GM12878 (cell line): ENCODE results near the gene AMBRA1. TPM values are rescaled to one million over a fixed set of nuclear protein-coding genes. Genes with fewer than 3 reads are reported as not detected.

Source experiments
- ATAC-seq: fragments of 200-7000 bp; cut with Tn5 transposase; 3 replicates; pipeline ENCODE4 v1.9.1; 2020; ENCODE audit warnings: mild to moderate bottlenecking, moderate library complexity
- BruUV-seq: library from RNA; stranded (reverse); fragments of 400-500 nt; replicated peaks from 2 replicates; lab custom pipeline; 2021; lab: Mats Ljungman, UMichigan
- CTCF ChIA-PET: fragments of 300-600 bp; sonication (Branson Sonifier 250); formaldehyde crosslinking; extraction: SDS; loops from one replicate; lab custom pipeline; 2021; ENCODE audit warnings: inconsistent platforms; lab: Yijun Ruan, JAX
- POLR2A ChIA-PET: fragments of 350-600 bp; formaldehyde crosslinking; extraction: SDS; loops from one replicate; lab custom pipeline; 2021; ENCODE audit warnings: inconsistent platforms; lab: Charles Lee
- RAD21 ChIA-PET: fragments of 300-600 bp; sonication (Branson Sonifier 250); formaldehyde crosslinking; loops from one replicate; lab custom pipeline; 2023; ENCODE audit warnings: antibody characterized with exemption; ENCODE audit not compliant: unreplicated experiment; lab: Charles Lee
- SMC1A ChIA-PET: fragments of 300-600 bp; sonication (Branson Sonifier 250); formaldehyde crosslinking; loops from one replicate; lab custom pipeline; 2023; ENCODE audit not compliant: unreplicated experiment, uncharacterized antibody; lab: Charles Lee
- DNase-seq: peaks from one replicate; pipeline ENCODE4 v3.0.0-alpha.2; 2011; ENCODE audit warnings: low read depth, low spot score
- FAIRE-seq: peaks from 3 replicates; lab custom pipeline; 2011; peaks lifted over from hg19 to GRCh38; lab: Jason Lieb, UNC
- H2AFZ ChIP-seq: 2 replicates; pipeline ENCODE4 v1.6.0; 2011; ENCODE audit warnings: low read depth, low read length, control low read depth; ENCODE audit not compliant: control insufficient read depth
- H3K27ac ChIP-seq: 2 replicates; pipeline ENCODE4 v1.5.1; 2011; ENCODE audit warnings: control low read depth; ENCODE audit not compliant: control insufficient read depth, insufficient read depth
- H3K27me3 ChIP-seq, 2 experiments: replicated peaks in 1 of 2; 2 replicates each; pipeline versions ENCODE4 v1.6.0 to v1.6.1; 2011; ENCODE audit warnings: low read length in 1 of 2; ENCODE audit not compliant: control insufficient read depth in 2 of 2, insufficient read depth in 2 of 2
- H3K36me3 ChIP-seq, 2 experiments: 2 replicates each; pipeline ENCODE4 v1.5.1; 2011; ENCODE audit warnings: low read length in 1 of 2; ENCODE audit not compliant: control insufficient read depth in 2 of 2, insufficient read depth in 2 of 2
- H3K4me1 ChIP-seq: 2 replicates; pipeline ENCODE4 v1.6.1; 2011; ENCODE audit warnings: mild to moderate bottlenecking, low read length, moderate library complexity, mixed read lengths; ENCODE audit not compliant: control insufficient read depth, insufficient read depth
- H3K4me2 ChIP-seq: 2 replicates; pipeline ENCODE4 v1.6.0; 2011; ENCODE audit warnings: control low read depth; ENCODE audit not compliant: control insufficient read depth, insufficient read depth
- H3K4me3 ChIP-seq: fragments of 200-600 bp; sonication (generic); 2 replicates; pipeline ENCODE4 v1.5.1; 2016
- H3K79me2 ChIP-seq: 2 replicates; pipeline ENCODE4 v1.6.0; 2011; ENCODE audit warnings: low read length; ENCODE audit not compliant: control insufficient read depth, insufficient read depth
- H3K9ac ChIP-seq: 2 replicates; pipeline ENCODE4 v1.8.0; 2011; ENCODE audit warnings: low read length, control low read depth, mixed read lengths; ENCODE audit not compliant: control insufficient read depth, insufficient read depth
- H3K9me3 ChIP-seq: replicated peaks from 3 replicates; pipeline ENCODE4 v1.5.1; 2011; ENCODE audit warnings: mild to moderate bottlenecking, low read length; ENCODE audit not compliant: control insufficient read depth, insufficient read depth
- H4K20me1 ChIP-seq: 2 replicates; pipeline ENCODE4 v1.6.0; 2011; ENCODE audit not compliant: control insufficient read depth, insufficient read depth
- CHD2 ChIP-seq: IDR thresholded peaks from 2 replicates; pipeline ENCODE4 v1.6.1; 2011; ENCODE audit warnings: low read depth, low read length, improper control_type of control experiment, borderline replicate concordance
- ETV6 ChIP-seq, 2 experiments: fragments of 450-650 bp in 1 of 2; IDR thresholded peaks in 1 of 2; conservative IDR thresholded peaks in 1 of 2; 2 replicates each; pipeline ENCODE4 v1.6.1; 2014; ENCODE audit warnings: antibody characterized with exemption in 1 of 2, borderline replicate concordance in 1 of 2, low read depth in 1 of 2, mild to moderate bottlenecking in 1 of 2, moderate library complexity in 1 of 2
- IKZF2 ChIP-seq, 2 experiments: fragments of 450-650 bp; IDR thresholded peaks; 2 replicates each; pipeline ENCODE4 v1.6.1; 2017; ENCODE audit warnings: mild to moderate bottlenecking in 2 of 2, moderate library complexity in 2 of 2
- LARP7 ChIP-seq: fragments of 450-650 bp; IDR thresholded peaks from 2 replicates; pipeline ENCODE4 v1.6.1; 2017; ENCODE audit warnings: mild to moderate bottlenecking
- MLLT1 ChIP-seq: fragments of 450-650 bp; IDR thresholded peaks from 2 replicates; pipeline ENCODE4 v1.6.1; 2016; ENCODE audit warnings: mild to moderate bottlenecking
- MYC ChIP-seq: IDR thresholded peaks from 2 replicates; pipeline ENCODE4 v1.6.1; 2011; ENCODE audit warnings: mild to moderate bottlenecking, low read length, moderate library complexity, inconsistent platforms; ENCODE audit not compliant: insufficient read depth, insufficient replicate concordance, insufficient read length, severe bottlenecking
- NR2F1 ChIP-seq: fragments of 450-650 bp; conservative IDR thresholded peaks from 2 replicates; pipeline ENCODE4 v1.6.1; 2017; ENCODE audit warnings: mild to moderate bottlenecking
- PAX5 ChIP-seq: IDR thresholded peaks from 2 replicates; pipeline ENCODE4 v1.6.1; 2011; ENCODE audit warnings: low read depth, low read length, borderline replicate concordance
- RELA ChIP-seq: fragments of 450-650 bp; IDR thresholded peaks from 2 replicates; pipeline ENCODE4 v1.8.0; 2014; ENCODE audit warnings: borderline replicate concordance; ENCODE audit not compliant: partially characterized antibody
- SPI1 ChIP-seq: IDR thresholded peaks from 2 replicates; pipeline ENCODE4 v1.6.1; 2011; ENCODE audit warnings: low read depth, mild to moderate bottlenecking, low read length, moderate library complexity, borderline replicate concordance; ENCODE audit not compliant: insufficient read depth
- SREBF2 ChIP-seq: IDR thresholded peaks from 2 replicates; pipeline ENCODE4 v1.6.1; 2012; ENCODE audit warnings: mild to moderate bottlenecking, low read length
- SRF ChIP-seq, 2 experiments: IDR thresholded peaks; 2 replicates each; pipeline ENCODE4 v1.6.1; 2011; ENCODE audit warnings: low read depth in 2 of 2, low read length in 2 of 2, mild to moderate bottlenecking in 1 of 2, moderate library complexity in 1 of 2
- STAT1 ChIP-seq: fragments of 450-650 bp; conservative IDR thresholded peaks from 2 replicates; pipeline ENCODE4 v1.6.1; 2014; ENCODE audit warnings: antibody characterized with exemption, mild to moderate bottlenecking
- SUZ12 ChIP-seq: fragments of 200-600 bp; sonication (generic); IDR thresholded peaks from one replicate; pipeline ENCODE4 v1.6.1; 2018; ENCODE audit warnings: antibody characterized with exemption, mild to moderate bottlenecking; ENCODE audit not compliant: unreplicated experiment
- TCF12 ChIP-seq: IDR thresholded peaks from 2 replicates; pipeline ENCODE4 v1.6.1; 2011; ENCODE audit warnings: low read depth, mild to moderate bottlenecking, low read length
- USF2 ChIP-seq: IDR thresholded peaks from 2 replicates; pipeline ENCODE4 v1.6.1; 2011; ENCODE audit warnings: low read depth, low read length, improper control_type of control experiment, borderline replicate concordance
- ZNF217 ChIP-seq: fragments of 450-650 bp; IDR thresholded peaks from 2 replicates; pipeline ENCODE4 v1.6.1; 2017; ENCODE audit warnings: antibody characterized with exemption, mild to moderate bottlenecking
- WGBS: methylation state at CpG from one replicate; pipeline ENCODE4 v1.1.6; 2016; ENCODE audit warnings: low lambda C conversion rate; ENCODE audit not compliant: insufficient replicate concordance, insufficient coverage; ENCODE audit errors: missing lambda C conversion rate; 5-methylcytosine and 5-hydroxymethylcytosine counted together
- in situ Hi-C: fragments of 300-500 bp; cut with MboI; formaldehyde crosslinking; loops from 9 replicates; pipeline ENCODE4 v1.14.3; 2018; ENCODE audit warnings: mixed read lengths
- intact Hi-C: fragments of 100-400 bp; cut with micrococcal nuclease; formaldehyde crosslinking; loops from one replicate; pipeline ENCODE4 v1.14.2; 2022; ENCODE audit not compliant: unreplicated experiment
- polyA plus RNA-seq, 11 experiments: library from polyadenylated mRNA; depleted of rRNA in 4 of 11; unstranded in 6 of 11; stranded (reverse) in 5 of 11; fragments of >200 nt; fragmentation: Nextera tagmentation in 4 of 11; fragmentation: Illumina TruSeq in 1 of 11; extraction: Ambion mirVana in 4 of 11; extraction: Trizol in 1 of 11; gene quantifications; 1 replicate in 1 of 11; 2 replicates in 10 of 11; pipeline versions ENCODE4 v1.2.1 to v1.2.3, GENCODE V29; 2011 to 2016; ENCODE audit warnings: inconsistent platforms in 2 of 11, missing spikeins in 2 of 11, low read depth in 1 of 11
- total RNA-seq, 4 experiments: library from RNA; depleted of rRNA in 3 of 4; stranded (reverse); fragments of >200 nt in 3 of 4; fragmentation: Illumina TruSeq in 1 of 4; extraction: Trizol in 1 of 4; gene quantifications; 2 replicates each; pipeline versions ENCODE4 v1.2.1 to v1.2.3, GENCODE V29; 2013 to 2021
- TF ChIP-seq, protein P1 (sequence below): fragments of 450-650 bp; IDR thresholded peaks from 2 replicates; pipeline ENCODE4 v1.6.1; 2017; ENCODE audit warnings: low read depth, mild to moderate bottlenecking, moderate library complexity

The AMBRA1 gene
- total and polyA plus RNA-seq, 10 of the 15 experiments (the other 5 are each of a cell fraction or from before 2014, with no cell fraction given): 0.57 to 34.3 (median 13.7) TPM

DNA sequence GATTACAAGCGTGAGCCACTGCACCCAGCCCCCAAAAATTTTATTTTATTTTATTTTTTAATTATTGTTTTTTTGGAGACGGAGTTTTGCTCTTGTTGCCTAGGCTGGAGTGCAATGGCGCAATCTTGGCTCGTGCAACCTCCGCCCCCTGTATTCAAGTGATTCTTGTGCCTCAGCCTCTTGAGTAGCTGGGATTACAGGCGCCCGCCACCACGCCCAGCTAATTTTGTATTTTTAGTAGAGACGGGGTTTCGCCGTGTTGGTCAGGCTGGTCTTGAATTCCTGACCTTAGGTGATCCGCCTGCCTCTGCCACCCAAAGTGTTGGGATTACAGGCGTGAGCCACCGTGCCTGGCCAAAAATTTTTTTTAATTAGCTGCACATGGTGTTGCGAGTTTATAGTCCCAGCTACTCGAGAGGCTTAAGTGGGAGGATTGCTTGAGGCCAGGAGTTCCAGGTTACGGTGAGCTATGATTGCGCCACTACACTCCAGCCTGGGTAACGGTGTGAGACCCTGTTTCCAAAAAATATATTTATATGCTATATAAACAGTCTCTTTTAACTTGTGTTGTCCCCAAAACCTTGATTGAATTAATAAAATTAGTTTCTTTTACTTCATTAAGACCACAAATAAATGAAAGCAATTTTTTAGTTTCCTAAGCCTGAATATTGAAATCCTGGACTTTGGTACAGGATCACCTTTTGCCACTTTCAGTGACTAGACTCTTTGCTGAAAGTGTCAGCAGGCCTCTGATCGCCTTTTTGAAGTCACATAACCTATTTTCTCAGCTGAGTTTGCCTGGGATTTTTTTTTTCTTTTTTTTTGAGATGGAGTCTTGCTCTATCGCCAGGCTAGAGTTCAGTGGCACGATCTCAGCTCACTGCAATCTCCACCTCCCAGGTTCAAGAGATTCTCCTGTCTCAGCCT is 39.7 kb upstream of the AMBRA1 start (continued):
- TF ChIP-seq SPI1: no peak
- no peak for TF ChIP-seq LARP7
- no peak for TF ChIP-seq ZNF217
- no peak for TF ChIP-seq IKZF2 (IDR thresholded peaks at IDR 0.05)
- TF ChIP-seq MLLT1: no peak
- TF ChIP-seq NR2F1: no peak
- TF ChIP-seq ETV6 (conservative IDR thresholded peaks at IDR 0.05 in 1 of 2, IDR thresholded peaks at IDR 0.05 in 1 of 2; ENCODE audit: borderline replicate concordance in 1 of 2, low read depth in 1 of 2): no peak
- no peak for TF ChIP-seq SRF (IDR thresholded peaks at IDR 0.05; ENCODE audit: low read depth in 2 of 2, low read length in 2 of 2)
- TF ChIP-seq RELA: no peak

DNA sequence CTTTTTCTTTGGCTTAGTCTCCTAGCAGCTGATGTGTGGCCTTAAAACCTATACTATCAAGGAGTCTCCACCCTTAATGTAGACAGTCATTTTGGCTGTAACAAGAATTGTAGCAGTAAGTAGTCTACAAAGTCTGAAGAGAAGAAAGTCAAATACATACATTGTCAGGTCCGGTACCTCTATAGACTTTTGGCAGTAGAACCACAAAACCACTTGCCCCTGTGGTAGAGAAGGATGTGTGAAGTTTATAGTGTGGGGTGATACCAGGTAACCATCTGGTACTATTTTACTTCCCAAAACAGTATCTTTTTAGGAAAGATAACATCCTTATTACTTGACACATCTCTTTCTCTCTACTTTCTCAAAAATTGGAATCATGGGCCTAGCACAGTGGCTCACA is 38.7 kb upstream of the AMBRA1 start:
- no peaks in the 10 kb centered on the region for H3K4me1 ChIP-seq
- BruUV-seq: no TSS peak
- H3K4me3 ChIP-seq: no peak overlapping the region
- CTCF ChIA-PET: interaction anchor here (4.0 kb wide), 1 partner anchor 14 kb away, joined by 19 read pairs; the partner anchor contains the start of genes ATG13 and HARBI1
- no peak overlapping the region for H3K9ac ChIP-seq
- SMC1A ChIA-PET: interaction anchor here (1.8 kb wide), 1 partner anchor 14 kb away, joined by 6 read pairs; no protein-coding TSS in a partner anchor
- H3K79me2 ChIP-seq: no peaks in the 10 kb centered on the region
- intact Hi-C loops: no loop called here
- no peaks in the 10 kb centered on the region; a peak in 2 of 4 replicates for H3K36me3 ChIP-seq
- H3K27ac ChIP-seq: no peak overlapping the region
- POLR2A ChIA-PET: no interaction called here
- no peak for FAIRE-seq
- H3K9me3 ChIP-seq: no peaks in the 10 kb centered on the region
- in situ Hi-C loops: no loop called here
- H3K4me2 ChIP-seq: no peak overlapping the region
- WGBS: 94% methylated on average over 1 of the region's 1 CpG
- H3K27me3 ChIP-seq: no peaks in the 10 kb centered on the region
- H4K20me1 ChIP-seq: no peaks in the 10 kb centered on the region
- ATAC-seq: no peak
- DNase-seq: no peak
- H2AFZ ChIP-seq: no peak overlapping the region
- RAD21 ChIA-PET: no interaction called here
- TF ChIP-seq PAX5 (no peak), MYC (no peak), CHD2 (no peak), SREBF2 (no peak), TCF12 (no peak), STAT1 (no peak), SUZ12 (no peak), USF2 (no peak)
- TF ChIP-seq, protein P1, sequence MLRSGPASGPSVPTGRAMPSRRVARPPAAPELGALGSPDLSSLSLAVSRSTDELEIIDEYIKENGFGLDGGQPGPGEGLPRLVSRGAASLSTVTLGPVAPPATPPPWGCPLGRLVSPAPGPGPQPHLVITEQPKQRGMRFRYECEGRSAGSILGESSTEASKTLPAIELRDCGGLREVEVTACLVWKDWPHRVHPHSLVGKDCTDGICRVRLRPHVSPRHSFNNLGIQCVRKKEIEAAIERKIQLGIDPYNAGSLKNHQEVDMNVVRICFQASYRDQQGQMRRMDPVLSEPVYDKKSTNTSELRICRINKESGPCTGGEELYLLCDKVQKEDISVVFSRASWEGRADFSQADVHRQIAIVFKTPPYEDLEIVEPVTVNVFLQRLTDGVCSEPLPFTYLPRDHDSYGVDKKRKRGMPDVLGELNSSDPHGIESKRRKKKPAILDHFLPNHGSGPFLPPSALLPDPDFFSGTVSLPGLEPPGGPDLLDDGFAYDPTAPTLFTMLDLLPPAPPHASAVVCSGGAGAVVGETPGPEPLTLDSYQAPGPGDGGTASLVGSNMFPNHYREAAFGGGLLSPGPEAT: no peak
